Liver (tissue), 3 donors: ENCODE measurements around the gene PNMA6E.

Experiments used
- EGR1 ChIP-seq, 2 donors: IDR thresholded peaks; 2 replicates each; pipeline ENCODE4 v1.6.1; 2016 to 2018; ENCODE audit warnings: antibody characterized with exemption in 2 of 2, low read depth in 2 of 2
- GABPA ChIP-seq, 2 donors: IDR thresholded peaks in 1 of 2; conservative IDR thresholded peaks in 1 of 2; 2 replicates each; pipeline ENCODE4 v1.6.1; 2016; ENCODE audit warnings: antibody characterized with exemption in 2 of 2, mild to moderate bottlenecking in 1 of 2, moderate library complexity in 1 of 2
- HNF4A ChIP-seq, 2 donors: conservative IDR thresholded peaks; 2 replicates each; pipeline ENCODE4 v1.6.1; 2016; ENCODE audit warnings: antibody characterized with exemption in 2 of 2, mild to moderate bottlenecking in 2 of 2
- HNF4G ChIP-seq: IDR thresholded peaks from 2 replicates; pipeline ENCODE4 v1.6.1; 2016; ENCODE audit warnings: antibody characterized with exemption
- JUND ChIP-seq, 2 donors: IDR thresholded peaks; 2 replicates each; pipeline ENCODE4 v1.6.1; 2016; ENCODE audit warnings: antibody characterized with exemption in 2 of 2
- RAD21 ChIP-seq, 2 donors: IDR thresholded peaks; 2 replicates each; pipeline ENCODE4 v1.6.1; 2016; ENCODE audit warnings: antibody characterized with exemption in 2 of 2, mild to moderate bottlenecking in 2 of 2
- RXRA ChIP-seq, 2 donors: IDR thresholded peaks; 2 replicates each; pipeline ENCODE4 v1.6.1; 2017 to 2018; ENCODE audit warnings: antibody characterized with exemption in 2 of 2, mild to moderate bottlenecking in 1 of 2
- SP1 ChIP-seq: IDR thresholded peaks from 2 replicates; pipeline ENCODE4 v1.6.1; 2018; ENCODE audit warnings: antibody characterized with exemption, mild to moderate bottlenecking
- TAF1 ChIP-seq: conservative IDR thresholded peaks from 2 replicates; pipeline ENCODE4 v1.6.1; 2016; ENCODE audit warnings: antibody characterized with exemption, mild to moderate bottlenecking
- YY1 ChIP-seq: IDR thresholded peaks from 2 replicates; pipeline ENCODE4 v1.6.1; 2016; ENCODE audit warnings: antibody characterized with exemption, mild to moderate bottlenecking
- TF ChIP-seq, protein P1 (sequence below): fragments of 150-350 bp; IDR thresholded peaks from 2 replicates; pipeline ENCODE4 v1.5.1; 2017; ENCODE audit warnings: improper control_type of control experiment, low read depth, low read length; ENCODE audit not compliant: missing input control
- TF ChIP-seq, protein P2 (sequence below): IDR thresholded peaks from 2 replicates; pipeline ENCODE4 v1.6.1; 2016; ENCODE audit warnings: antibody characterized with exemption
- TF ChIP-seq, protein P3 (sequence below): IDR thresholded peaks from 2 replicates; pipeline ENCODE4 v1.6.1; 2016; ENCODE audit warnings: antibody characterized with exemption
- TF ChIP-seq, protein P4 (sequence below): IDR thresholded peaks from 2 replicates; pipeline ENCODE4 v1.6.1; 2016; ENCODE audit warnings: antibody characterized with exemption, mild to moderate bottlenecking
- donor health status: healthy.
- donor health status: healthy.

DNA sequence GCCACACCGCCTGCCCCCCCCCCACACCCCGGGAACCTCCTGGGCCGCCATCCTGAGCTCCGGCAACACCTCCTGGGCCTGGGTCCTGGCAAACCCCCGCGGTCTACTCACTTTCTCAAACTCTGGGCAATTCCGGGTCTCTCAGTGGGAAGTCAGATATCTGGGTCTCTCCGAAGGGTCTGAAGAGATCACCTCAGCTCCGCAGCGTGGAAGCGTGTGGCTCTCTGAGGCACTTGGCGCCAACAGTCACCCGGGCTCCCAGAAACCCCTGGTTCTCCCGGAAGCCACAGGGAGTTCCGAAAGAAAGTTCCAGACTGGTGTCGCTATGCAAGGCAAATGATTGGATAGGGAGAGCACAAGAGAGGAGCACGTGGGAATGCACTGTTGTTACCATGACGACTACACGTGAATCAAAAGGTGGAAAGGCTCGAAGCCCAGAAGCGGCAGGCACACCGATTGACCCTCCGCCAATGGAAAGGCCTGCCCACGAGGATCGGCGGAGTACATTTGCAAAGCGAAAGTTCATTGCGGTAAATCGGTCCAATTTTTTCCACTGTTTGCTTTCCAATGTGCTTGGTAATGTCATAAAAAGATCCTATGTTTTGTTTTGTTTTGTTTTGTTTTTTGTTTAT lies at the start of gene PNMA6E:
- TF ChIP-seq, protein P1, sequence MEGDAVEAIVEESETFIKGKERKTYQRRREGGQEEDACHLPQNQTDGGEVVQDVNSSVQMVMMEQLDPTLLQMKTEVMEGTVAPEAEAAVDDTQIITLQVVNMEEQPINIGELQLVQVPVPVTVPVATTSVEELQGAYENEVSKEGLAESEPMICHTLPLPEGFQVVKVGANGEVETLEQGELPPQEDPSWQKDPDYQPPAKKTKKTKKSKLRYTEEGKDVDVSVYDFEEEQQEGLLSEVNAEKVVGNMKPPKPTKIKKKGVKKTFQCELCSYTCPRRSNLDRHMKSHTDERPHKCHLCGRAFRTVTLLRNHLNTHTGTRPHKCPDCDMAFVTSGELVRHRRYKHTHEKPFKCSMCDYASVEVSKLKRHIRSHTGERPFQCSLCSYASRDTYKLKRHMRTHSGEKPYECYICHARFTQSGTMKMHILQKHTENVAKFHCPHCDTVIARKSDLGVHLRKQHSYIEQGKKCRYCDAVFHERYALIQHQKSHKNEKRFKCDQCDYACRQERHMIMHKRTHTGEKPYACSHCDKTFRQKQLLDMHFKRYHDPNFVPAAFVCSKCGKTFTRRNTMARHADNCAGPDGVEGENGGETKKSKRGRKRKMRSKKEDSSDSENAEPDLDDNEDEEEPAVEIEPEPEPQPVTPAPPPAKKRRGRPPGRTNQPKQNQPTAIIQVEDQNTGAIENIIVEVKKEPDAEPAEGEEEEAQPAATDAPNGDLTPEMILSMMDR = no peak
- no peak for TF ChIP-seq YY1
- TF ChIP-seq, protein P2, sequence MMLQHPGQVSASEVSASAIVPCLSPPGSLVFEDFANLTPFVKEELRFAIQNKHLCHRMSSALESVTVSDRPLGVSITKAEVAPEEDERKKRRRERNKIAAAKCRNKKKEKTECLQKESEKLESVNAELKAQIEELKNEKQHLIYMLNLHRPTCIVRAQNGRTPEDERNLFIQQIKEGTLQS = no peak
- TF ChIP-seq RXRA (IDR thresholded peaks at IDR 0.05) = no peak
- TF ChIP-seq TAF1 = no peak
- TF ChIP-seq GABPA (IDR thresholded peaks at IDR 0.05 in 1 of 2, conservative IDR thresholded peaks at IDR 0.05 in 1 of 2) = no peak
- no peak for TF ChIP-seq SP1
- TF ChIP-seq, protein P3, sequence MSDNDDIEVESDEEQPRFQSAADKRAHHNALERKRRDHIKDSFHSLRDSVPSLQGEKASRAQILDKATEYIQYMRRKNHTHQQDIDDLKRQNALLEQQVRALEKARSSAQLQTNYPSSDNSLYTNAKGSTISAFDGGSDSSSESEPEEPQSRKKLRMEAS = no peak
- TF ChIP-seq, protein P4, sequence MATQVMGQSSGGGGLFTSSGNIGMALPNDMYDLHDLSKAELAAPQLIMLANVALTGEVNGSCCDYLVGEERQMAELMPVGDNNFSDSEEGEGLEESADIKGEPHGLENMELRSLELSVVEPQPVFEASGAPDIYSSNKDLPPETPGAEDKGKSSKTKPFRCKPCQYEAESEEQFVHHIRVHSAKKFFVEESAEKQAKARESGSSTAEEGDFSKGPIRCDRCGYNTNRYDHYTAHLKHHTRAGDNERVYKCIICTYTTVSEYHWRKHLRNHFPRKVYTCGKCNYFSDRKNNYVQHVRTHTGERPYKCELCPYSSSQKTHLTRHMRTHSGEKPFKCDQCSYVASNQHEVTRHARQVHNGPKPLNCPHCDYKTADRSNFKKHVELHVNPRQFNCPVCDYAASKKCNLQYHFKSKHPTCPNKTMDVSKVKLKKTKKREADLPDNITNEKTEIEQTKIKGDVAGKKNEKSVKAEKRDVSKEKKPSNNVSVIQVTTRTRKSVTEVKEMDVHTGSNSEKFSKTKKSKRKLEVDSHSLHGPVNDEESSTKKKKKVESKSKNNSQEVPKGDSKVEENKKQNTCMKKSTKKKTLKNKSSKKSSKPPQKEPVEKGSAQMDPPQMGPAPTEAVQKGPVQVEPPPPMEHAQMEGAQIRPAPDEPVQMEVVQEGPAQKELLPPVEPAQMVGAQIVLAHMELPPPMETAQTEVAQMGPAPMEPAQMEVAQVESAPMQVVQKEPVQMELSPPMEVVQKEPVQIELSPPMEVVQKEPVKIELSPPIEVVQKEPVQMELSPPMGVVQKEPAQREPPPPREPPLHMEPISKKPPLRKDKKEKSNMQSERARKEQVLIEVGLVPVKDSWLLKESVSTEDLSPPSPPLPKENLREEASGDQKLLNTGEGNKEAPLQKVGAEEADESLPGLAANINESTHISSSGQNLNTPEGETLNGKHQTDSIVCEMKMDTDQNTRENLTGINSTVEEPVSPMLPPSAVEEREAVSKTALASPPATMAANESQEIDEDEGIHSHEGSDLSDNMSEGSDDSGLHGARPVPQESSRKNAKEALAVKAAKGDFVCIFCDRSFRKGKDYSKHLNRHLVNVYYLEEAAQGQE = no peak
- TF ChIP-seq EGR1 (IDR thresholded peaks at IDR 0.05; ENCODE audit: low read depth in 2 of 2) = no peak
- no peak for TF ChIP-seq HNF4A (conservative IDR thresholded peaks at IDR 0.05)
- no peak for TF ChIP-seq HNF4G
- no peak for TF ChIP-seq RAD21 (IDR thresholded peaks at IDR 0.05)
- no peak for TF ChIP-seq JUND (IDR thresholded peaks at IDR 0.05)
